HG03025 (cell line): ENCODE measurements around the gene BOLA2B.
"Not testable (repeated sequence)": the region's sequence is repeated elsewhere in the genome, so short reads cannot be mapped to it uniquely, and the experiment has no call there.

ENCODE experiments used
- ATAC-seq: cut with Tn5 transposase; IDR thresholded peaks from one replicate; pipeline ENCODE4 v1.9.1; 2021; ENCODE audit warnings: mild to moderate bottlenecking, moderate library complexity; ENCODE audit not compliant: unreplicated experiment, low FRiP score

BOLA2B gene

GRCh38 chr16:30193615-30194014, at the start of gene BOLA2B, which contains the start of gene SLX1A:
Gene BOLA2B (minus strand): TSS chr16:30193666. CDS start chr16:30193595, 71 bp downstream.
Gene SLX1A (plus strand): TSS chr16:30193875. CDS start chr16:30194085, 210 bp downstream.
- peak; percentile 84 for ATAC-seq

- ATAC-seq, result not testable (repeated sequence)
These were observed 23.6 kb upstream of the BOLA2B start for GRCh38 chr16:30217082-30217481.

GRCh38 chr16:30211414-30211813, 17.9 kb upstream of the BOLA2B start:
- ATAC-seq, result not testable (repeated sequence)

GRCh38 chr16:30209032-30209431, 15.6 kb upstream of the BOLA2B start:
- not testable (repeated sequence) for ATAC-seq

GRCh38 chr16:30207063-30207704, 13.7 kb upstream of the BOLA2B start:
- ATAC-seq, result not testable (repeated sequence)

GRCh38 chr16:30206252-30206651, 12.8 kb upstream of the BOLA2B start:
- ATAC-seq, result not testable (repeated sequence)

GRCh38 chr16:30205541-30206236, 12.2 kb upstream of the BOLA2B start:
- ATAC-seq, result not testable (repeated sequence)

GRCh38 chr16:30199608-30200343, 6.3 kb upstream of the BOLA2B start:
- not testable (repeated sequence) for ATAC-seq

GRCh38 chr16:30199049-30199448, 5.6 kb upstream of the BOLA2B start, which contains the start of gene SULT1A3:
Gene SULT1A3 (plus strand): TSS chr16:30199255. CDS start chr16:30200729, 1,474 bp downstream.
- ATAC-seq, result not testable (repeated sequence)

- ATAC-seq, result not testable (repeated sequence)
These were observed 3.5 kb upstream of the BOLA2B start for GRCh38 chr16:30197001-30197400.

GRCh38 chr16:30194172-30194925, 883 bp upstream of the BOLA2B start:
- peak; percentile 65 for ATAC-seq

GRCh38 chr16:30193098-30193497, 368 bp downstream of the BOLA2B start:
- ATAC-seq, result peak; percentile 16

GRCh38 chr16:30191158-30191557, 2.3 kb downstream of the BOLA2B start:
- not testable (repeated sequence) for ATAC-seq

- no peak for ATAC-seq
These were observed 5.4 kb downstream of the BOLA2B start for GRCh38 chr16:30187971-30188561.

GRCh38 chr16:30187556-30187865, 6.0 kb downstream of the BOLA2B start:
- ATAC-seq, result no peak

GRCh38 chr16:30186782-30187555, 6.5 kb downstream of the BOLA2B start:
- ATAC-seq, result no peak

GRCh38 chr16:30186444-30186781, 7.1 kb downstream of the BOLA2B start:
- no peak for ATAC-seq

GRCh38 chr16:30185683-30186421, 7.6 kb downstream of the BOLA2B start:
- no peak for ATAC-seq
